CD4-positive, alpha-beta memory T cell (primary cell): ENCODE data around the gene CSTB. TPM values are rescaled to one million over a fixed set of nuclear protein-coding genes. Genes with fewer than 3 reads are reported as not detected.

Experiments used
- CTCF ChIA-PET: fragments of 350-600 bp; sonication (Branson Sonifier 250); formaldehyde crosslinking; loops from one replicate; lab custom pipeline; 2021; ENCODE audit warnings: inconsistent platforms; ENCODE audit not compliant: partially characterized antibody; lab: Charles Lee
- POLR2A ChIA-PET: fragments of 350-600 bp; sonication (Branson Sonifier 250); formaldehyde crosslinking; loops from one replicate; lab custom pipeline; 2021; ENCODE audit not compliant: partially characterized antibody; lab: Charles Lee
- DNase-seq, 5 donors: peaks; one replicate each; pipeline versions ENCODE4 v3.0.0 to v3.0.0-alpha.2; 2020 to 2022; ENCODE audit warnings: mixed read lengths in 1 of 5
- H3K27ac ChIP-seq: one replicate; pipeline ENCODE4 v1.7.0; 2013; ENCODE audit warnings: low read depth, low read length
- H3K27me3 ChIP-seq: 2 replicates; pipeline ENCODE4 v1.7.0; 2013; ENCODE audit warnings: mild to moderate bottlenecking, low read length, moderate library complexity; ENCODE audit not compliant: insufficient read depth
- H3K36me3 ChIP-seq: 2 replicates; pipeline ENCODE4 v1.7.0; 2013; ENCODE audit warnings: mild to moderate bottlenecking, low read length, moderate library complexity; ENCODE audit not compliant: insufficient read depth
- H3K4me1 ChIP-seq: 2 replicates; pipeline ENCODE4 v1.7.0; 2013; ENCODE audit warnings: mild to moderate bottlenecking, low read length, moderate library complexity; ENCODE audit not compliant: insufficient read depth
- H3K4me3 ChIP-seq, 2 donors: one replicate each; pipeline ENCODE4 v1.7.0; 2013; ENCODE audit warnings: low read length in 2 of 2, mild to moderate bottlenecking in 1 of 2
- H3K9me3 ChIP-seq, 2 donors: one replicate each; pipeline ENCODE4 v1.7.0; 2013; ENCODE audit warnings: low read length in 2 of 2, control low read depth in 1 of 2; ENCODE audit not compliant: control insufficient read depth in 1 of 2
- H3K27ac Mint-ChIP-seq, 7 donors: one replicate each; pipeline ENCODE4 v1.8.0; 2020 to 2021; ENCODE audit warnings: mixed read lengths in 7 of 7, mild to moderate bottlenecking in 6 of 7, inconsistent platforms in 3 of 7, moderate library complexity in 3 of 7
- H3K27me3 Mint-ChIP-seq, 2 donors: one replicate each; pipeline ENCODE4 v1.8.0; 2020 to 2021; ENCODE audit warnings: mixed read lengths in 2 of 2
- H3K36me3 Mint-ChIP-seq, 2 donors: one replicate each; pipeline ENCODE4 v1.8.0; 2020 to 2021; ENCODE audit warnings: mixed read lengths in 2 of 2, inconsistent platforms in 1 of 2, mild to moderate bottlenecking in 1 of 2
- H3K4me1 Mint-ChIP-seq, 4 donors: one replicate each; pipeline ENCODE4 v1.8.0; 2020 to 2021; ENCODE audit warnings: mixed read lengths in 4 of 4, mild to moderate bottlenecking in 1 of 4
- H3K4me3 Mint-ChIP-seq, 8 donors: one replicate each; pipeline ENCODE4 v1.8.0; 2020 to 2021; ENCODE audit warnings: mixed read lengths in 8 of 8, mild to moderate bottlenecking in 7 of 8, moderate library complexity in 6 of 8, inconsistent platforms in 3 of 8
- H3K9me3 Mint-ChIP-seq, 8 donors: one replicate each; pipeline ENCODE4 v1.8.0; 2020 to 2021; ENCODE audit warnings: mixed read lengths in 8 of 8, mild to moderate bottlenecking in 5 of 8, inconsistent platforms in 3 of 8, moderate library complexity in 1 of 8
- intact Hi-C: fragments of 100-400 bp; cut with micrococcal nuclease; formaldehyde crosslinking; loops from one replicate; pipeline ENCODE4 v1.15.1; 2023
- polyA plus RNA-seq, 2 donors: library from polyadenylated mRNA; unstranded; fragments of 300-500 nt; fragmentation: Illumina TruSeq; gene quantifications; one replicate each; pipeline ENCODE4 v1.2.3, GENCODE V29; 2021
- total RNA-seq, 2 experiments: library from RNA; stranded (reverse); gene quantifications; one replicate each; pipeline ENCODE4 v1.2.3, GENCODE V29; 2021

Gene CSTB
- total and polyA plus RNA-seq, 4 experiments from 2014 or later = 46.0 to 97.0 (median 58.6) TPM

DNA sequence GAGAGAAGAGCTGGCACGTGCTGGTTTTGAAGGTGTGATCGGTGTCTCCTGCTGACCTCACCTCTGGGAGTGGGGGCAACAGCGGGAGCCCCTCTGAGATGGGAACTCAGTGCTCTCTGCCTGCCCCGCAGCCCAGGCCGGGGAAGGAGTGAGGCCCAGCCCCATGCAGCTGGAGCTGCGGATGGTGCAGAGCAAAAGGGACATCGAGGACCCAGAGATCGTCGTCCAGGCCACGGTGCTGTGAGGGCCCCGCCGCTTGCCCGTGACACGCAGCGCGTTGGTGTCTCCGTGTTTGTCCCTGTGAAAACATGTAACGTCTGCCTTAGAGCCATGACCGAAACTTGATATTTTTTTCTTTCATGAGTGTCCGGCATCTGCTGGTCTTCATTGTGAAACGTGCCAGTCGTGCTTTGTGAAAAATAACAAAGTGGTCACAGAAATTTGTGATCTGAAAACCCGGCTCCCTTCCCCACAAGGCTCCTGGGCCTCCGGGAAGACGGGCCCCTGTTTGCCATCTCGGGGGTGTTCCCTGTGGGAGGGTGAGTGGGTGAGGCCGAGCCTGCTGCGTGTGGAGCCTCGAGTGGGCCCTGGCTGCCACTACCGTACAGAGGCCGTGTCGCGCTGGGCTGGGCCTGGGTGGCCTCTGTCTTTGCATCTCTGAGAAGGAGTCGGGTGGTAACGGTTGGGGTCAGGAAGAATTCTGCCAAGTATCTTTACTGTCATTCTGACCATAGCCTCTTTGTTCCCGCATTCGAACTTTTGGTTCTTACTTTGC is 20.1 kb downstream of the CSTB start:
- no peaks in the 10 kb centered on the region for H3K27me3 ChIP-seq
- DNase-seq = no peak
- no peak overlapping the region for H3K4me3 ChIP-seq
- peaks cover 36% of the 10 kb centered on the region for H3K36me3 ChIP-seq
- no peaks in the 10 kb centered on the region for H3K4me1 Mint-ChIP-seq
- no peak overlapping the region for H3K4me3 Mint-ChIP-seq
- H3K9me3 ChIP-seq = no peaks in the 10 kb centered on the region
- H3K27ac Mint-ChIP-seq = no peak overlapping the region
- no peaks in the 10 kb centered on the region for H3K27me3 Mint-ChIP-seq
- no peaks in the 10 kb centered on the region for H3K9me3 Mint-ChIP-seq
- POLR2A ChIA-PET = no interaction called here
- H3K4me1 ChIP-seq = no peaks in the 10 kb centered on the region
- intact Hi-C loops = no loop called here
- CTCF ChIA-PET = no interaction called here
- H3K27ac ChIP-seq = no peak overlapping the region
- H3K36me3 Mint-ChIP-seq = peaks cover 5 to 36% of the 10 kb centered on the region in 2 donors

GRCh38 chr21:43754948-43755781 is 20.9 kb downstream of the CSTB start:
- Mint-ChIP-seq H3K36me3 (peaks cover 10 to 39% of the 10 kb centered on the region in 2 donors), H3K27me3 (no peaks in the 10 kb centered on the region), H3K9me3 (peaks cover 0 to 3% (median 0%) of the 10 kb centered on the region in 8 donors), H3K4me1 (no peaks in the 10 kb centered on the region), H3K4me3 (no peak overlapping the region), H3K27ac (no peak overlapping the region)
- DNase-seq = peak in 1 of 5 donors; percentile 15
- no peaks in the 10 kb centered on the region for H3K9me3 ChIP-seq
- H3K27ac ChIP-seq = no peak overlapping the region
- ChIA-PET CTCF (no interaction called here), POLR2A (no interaction called here)
- intact Hi-C loops = no loop called here
- H3K36me3 ChIP-seq = peaks cover 36% of the 10 kb centered on the region
- no peak overlapping the region for H3K4me3 ChIP-seq
- H3K27me3 ChIP-seq = no peaks in the 10 kb centered on the region
- H3K4me1 ChIP-seq = no peaks in the 10 kb centered on the region

DNA sequence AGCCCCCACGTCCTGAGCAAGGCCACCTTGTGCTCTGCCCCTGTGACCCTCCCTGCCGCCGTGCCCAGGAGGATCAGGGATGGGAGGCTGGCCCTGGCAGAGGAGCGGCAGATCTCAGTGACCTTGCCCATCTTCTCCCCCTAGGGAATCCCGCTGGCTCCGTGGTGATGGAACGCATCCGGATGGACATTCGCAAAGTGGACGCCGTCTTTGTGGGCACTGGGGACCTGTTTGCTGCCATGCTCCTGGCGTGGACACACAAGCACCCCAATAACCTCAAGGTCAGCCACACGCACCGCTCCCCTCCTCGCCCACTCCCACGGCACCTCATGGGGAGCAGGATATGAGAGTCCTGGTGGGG is 22.7 kb downstream of the CSTB start:
- Mint-ChIP-seq H3K27me3 (no peaks in the 10 kb centered on the region), H3K36me3 (peaks cover 10 to 38% of the 10 kb centered on the region in 2 donors)

GRCh38 chr21:43752758-43753438 is 23.2 kb downstream of the CSTB start:
- H3K4me1 ChIP-seq = no peaks in the 10 kb centered on the region
- H3K27me3 Mint-ChIP-seq = no peaks in the 10 kb centered on the region
- no peaks in the 10 kb centered on the region for H3K4me1 Mint-ChIP-seq
- H3K27ac Mint-ChIP-seq = no peak overlapping the region
- H3K36me3 ChIP-seq = peaks cover 36% of the 10 kb centered on the region
- no peak overlapping the region for H3K4me3 Mint-ChIP-seq
- no peak overlapping the region for H3K4me3 ChIP-seq
- intact Hi-C loops = no loop called here
- no peak overlapping the region for H3K27ac ChIP-seq
- ChIA-PET CTCF (no interaction called here), POLR2A (no interaction called here)
- peaks cover 0 to 3% (median 0%) of the 10 kb centered on the region in 8 donors for H3K9me3 Mint-ChIP-seq
- peaks cover 10 to 39% of the 10 kb centered on the region in 2 donors for H3K36me3 Mint-ChIP-seq
- no peak for DNase-seq
- no peaks in the 10 kb centered on the region for H3K9me3 ChIP-seq
- no peaks in the 10 kb centered on the region for H3K27me3 ChIP-seq

More for the DNA sequence above, 22.7 kb downstream of the CSTB start:
- DNase-seq = no peak
- Histone ChIP-seq H3K27me3 (no peaks in the 10 kb centered on the region), H3K9me3 (no peaks in the 10 kb centered on the region), H3K27ac (no peak overlapping the region), H3K36me3 (peaks cover 34% of the 10 kb centered on the region), H3K4me1 (no peaks in the 10 kb centered on the region), H3K4me3 (no peak overlapping the region)
- peaks cover 0 to 3% (median 0%) of the 10 kb centered on the region in 8 donors for H3K9me3 Mint-ChIP-seq
- POLR2A ChIA-PET = no interaction called here
- CTCF ChIA-PET = no interaction called here
- H3K27ac Mint-ChIP-seq = no peak overlapping the region
- no peaks in the 10 kb centered on the region for H3K4me1 Mint-ChIP-seq
- no peak overlapping the region for H3K4me3 Mint-ChIP-seq
- intact Hi-C loops = no loop called here

- Histone ChIP-seq H3K4me3 (no peak overlapping the region), H3K27ac (no peak overlapping the region), H3K27me3 (no peaks in the 10 kb centered on the region), H3K9me3 (no peaks in the 10 kb centered on the region), H3K4me1 (no peaks in the 10 kb centered on the region), H3K36me3 (peaks cover 36% of the 10 kb centered on the region)
- Mint-ChIP-seq H3K36me3 (peaks cover 10 to 46% of the 10 kb centered on the region in 2 donors), H3K27ac (peak overlapping the region in 1 of 7 donors; percentile 42), H3K9me3 (peaks cover 0 to 3% (median 0%) of the 10 kb centered on the region in 8 donors), H3K4me1 (no peaks in the 10 kb centered on the region), H3K27me3 (no peaks in the 10 kb centered on the region), H3K4me3 (no peak overlapping the region)
- POLR2A ChIA-PET = no interaction called here
- DNase-seq = no peak
- intact Hi-C loops = no loop called here
- CTCF ChIA-PET = no interaction called here
Observed at GRCh38 chr21:43751955-43752591, 24.0 kb downstream of the CSTB start.

- no peak overlapping the region for H3K4me3 ChIP-seq
- CTCF ChIA-PET = no interaction called here
- Mint-ChIP-seq H3K9me3 (peaks cover 0 to 3% (median 0%) of the 10 kb centered on the region in 8 donors), H3K27ac (peak overlapping the region in 2 of 7 donors; percentile 44 to 47), H3K4me3 (peak overlapping the region in 1 of 8 donors; percentile 15), H3K27me3 (no peaks in the 10 kb centered on the region), H3K36me3 (peaks cover 15 to 41% of the 10 kb centered on the region in 2 donors), H3K4me1 (no peaks in the 10 kb centered on the region)
- no peaks in the 10 kb centered on the region for H3K9me3 ChIP-seq
- POLR2A ChIA-PET = no interaction called here
- H3K27me3 ChIP-seq = no peaks in the 10 kb centered on the region
- no peaks in the 10 kb centered on the region for H3K4me1 ChIP-seq
- DNase-seq = no peak
- H3K36me3 ChIP-seq = peaks cover 27% of the 10 kb centered on the region
- H3K27ac ChIP-seq = no peak overlapping the region
- intact Hi-C loops = no loop called here
Observed at GRCh38 chr21:43750339-43751033, 25.6 kb downstream of the CSTB start.
